ENCODE data around the gene TRIM49.
"Not testable (repeated sequence)": the region's sequence is repeated elsewhere in the genome, so short reads cannot be mapped to it uniquely, and the experiment has no call there.

Gene TRIM49, protein sequence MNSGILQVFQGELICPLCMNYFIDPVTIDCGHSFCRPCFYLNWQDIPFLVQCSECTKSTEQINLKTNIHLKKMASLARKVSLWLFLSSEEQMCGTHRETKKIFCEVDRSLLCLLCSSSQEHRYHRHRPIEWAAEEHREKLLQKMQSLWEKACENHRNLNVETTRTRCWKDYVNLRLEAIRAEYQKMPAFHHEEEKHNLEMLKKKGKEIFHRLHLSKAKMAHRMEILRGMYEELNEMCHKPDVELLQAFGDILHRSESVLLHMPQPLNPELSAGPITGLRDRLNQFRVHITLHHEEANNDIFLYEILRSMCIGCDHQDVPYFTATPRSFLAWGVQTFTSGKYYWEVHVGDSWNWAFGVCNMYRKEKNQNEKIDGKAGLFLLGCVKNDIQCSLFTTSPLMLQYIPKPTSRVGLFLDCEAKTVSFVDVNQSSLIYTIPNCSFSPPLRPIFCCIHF

DNA sequence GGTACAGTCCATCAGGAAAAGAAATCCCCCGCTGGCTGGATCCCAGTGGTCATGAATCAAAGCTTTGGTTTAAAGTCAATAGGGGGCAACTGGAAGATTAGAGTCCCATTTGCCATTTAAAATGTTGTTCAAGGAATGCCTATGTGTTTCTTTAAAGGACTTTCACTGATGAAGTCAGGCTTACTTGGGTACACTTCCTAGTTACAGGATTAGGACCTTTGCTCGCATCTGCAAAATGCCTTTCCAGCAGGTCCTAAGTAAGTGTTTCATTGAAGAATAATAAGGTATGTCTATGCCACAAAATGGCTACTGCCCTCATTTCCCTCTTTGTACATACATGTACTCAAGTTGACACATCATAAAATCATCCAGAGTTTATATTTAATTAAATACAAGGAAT lies at the start of gene TRIM49:
TRIM49 (minus strand) TSS at position 101 of the 400 bp plus-strand sequence. CDS start 4,106 bp downstream, outside the sequence.
- DNase-seq: not testable (repeated sequence)

DNA sequence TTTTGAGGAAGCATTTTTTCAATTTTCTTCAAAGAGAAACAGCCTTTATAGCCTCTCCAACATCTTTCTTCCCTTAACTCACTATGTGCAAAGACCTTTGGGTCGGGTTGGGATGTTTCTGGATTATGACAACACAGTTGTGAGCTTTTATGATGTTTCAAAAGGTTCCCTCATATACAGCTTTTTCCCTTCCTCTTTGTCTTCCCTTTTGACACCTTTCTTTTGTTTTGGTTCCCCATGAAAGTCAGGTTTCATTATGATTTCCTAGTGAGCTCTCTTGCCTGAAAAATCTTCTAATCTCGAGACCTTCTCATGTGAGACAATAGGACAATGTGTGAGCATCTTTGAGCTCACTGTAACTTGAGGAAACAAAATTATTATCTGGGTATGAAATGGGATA lies 18.3 kb upstream of the TRIM49 start:
- not testable (repeated sequence) for DNase-seq

DNA sequence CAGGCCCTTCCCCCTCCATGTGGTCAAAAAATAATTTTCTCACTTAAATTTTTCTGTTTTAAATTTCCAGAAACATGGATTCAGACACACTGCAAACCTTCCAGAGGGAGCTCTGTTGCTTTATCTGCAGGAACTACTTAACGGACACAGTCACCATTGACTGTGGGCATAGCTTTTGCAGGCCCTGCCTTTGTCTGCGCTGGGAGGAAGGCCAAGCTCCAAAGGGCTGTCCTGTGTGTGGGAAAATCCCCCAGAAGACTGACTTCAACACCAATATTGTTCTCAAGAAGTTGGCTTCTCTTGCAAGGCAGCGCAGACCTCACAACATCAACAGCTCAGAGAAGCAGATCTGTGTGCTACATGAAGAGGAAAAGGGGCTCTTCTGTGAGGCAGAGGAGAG lies 11.6 kb upstream of the TRIM49 start:
- not testable (repeated sequence) for DNase-seq

DNA sequence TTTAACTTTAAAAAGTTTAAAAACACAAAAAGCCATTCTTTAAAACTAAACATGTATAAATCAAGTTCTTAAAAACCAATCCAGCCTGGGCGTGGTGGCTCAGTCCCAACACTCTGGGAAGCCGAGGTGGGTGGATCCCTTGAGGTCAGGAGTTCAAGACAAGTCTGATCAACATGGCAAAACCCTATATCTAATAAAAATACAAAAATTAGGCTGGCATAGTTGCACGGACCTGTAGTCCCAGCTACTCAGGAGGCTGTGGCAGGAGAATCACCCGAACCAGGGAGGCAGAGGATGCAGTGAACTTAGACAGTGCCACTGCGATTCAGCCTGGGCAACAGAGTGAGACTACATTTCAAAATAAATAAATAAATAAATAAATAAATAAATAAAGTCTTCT lies 5.2 kb upstream of the TRIM49 start:
- not testable (repeated sequence) for DNase-seq

DNA sequence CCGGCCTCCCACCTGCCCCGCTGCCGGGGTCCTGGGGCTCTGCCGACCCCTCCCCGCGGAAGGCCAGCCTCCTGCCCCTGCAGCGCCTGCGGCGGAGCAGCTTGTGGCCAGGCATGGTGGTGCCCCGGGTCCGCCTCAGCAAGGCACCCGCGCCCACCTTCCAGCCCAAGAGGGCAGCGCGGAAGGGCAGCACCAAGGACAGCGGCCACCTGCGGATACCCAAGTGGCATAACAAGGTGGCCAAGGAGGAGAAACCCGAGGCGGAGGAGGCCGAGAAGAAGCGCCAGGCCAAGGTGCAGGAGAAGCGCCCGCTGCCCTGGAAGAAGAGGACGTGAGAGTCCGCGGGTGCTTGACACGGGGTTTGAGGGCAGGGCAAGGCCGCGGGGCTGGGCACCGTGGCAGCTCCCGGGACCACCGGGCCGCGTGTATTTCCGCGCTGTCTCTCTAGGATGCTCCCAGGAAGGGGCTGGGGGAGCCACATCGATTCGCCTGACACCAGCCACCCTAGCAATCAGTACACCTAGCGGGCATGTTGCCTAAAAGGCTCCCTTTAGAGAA lies 20.8 kb downstream of the TRIM49 start:
- not testable (repeated sequence) for DNase-seq

DNA sequence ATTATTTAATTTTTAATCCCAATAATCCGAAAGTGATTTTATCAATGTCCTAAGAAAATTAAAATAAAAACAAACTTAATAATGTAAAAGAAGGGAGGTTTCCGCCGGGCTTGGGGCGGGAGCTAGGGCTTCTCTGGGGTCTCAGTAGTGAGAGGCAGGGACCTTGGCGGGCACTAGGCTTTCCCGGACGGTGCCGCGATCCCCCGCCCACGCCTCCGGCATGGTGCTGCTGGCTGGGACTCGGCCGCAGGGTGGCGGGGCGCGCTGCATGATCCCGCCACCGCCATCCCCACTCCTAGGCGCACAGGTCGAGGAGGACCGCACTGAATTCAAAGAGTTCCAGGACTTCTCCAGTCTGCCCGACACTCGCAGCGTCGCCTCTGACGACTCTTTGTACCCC lies 22.6 kb downstream of the TRIM49 start:
- not testable (repeated sequence) for DNase-seq

DNA sequence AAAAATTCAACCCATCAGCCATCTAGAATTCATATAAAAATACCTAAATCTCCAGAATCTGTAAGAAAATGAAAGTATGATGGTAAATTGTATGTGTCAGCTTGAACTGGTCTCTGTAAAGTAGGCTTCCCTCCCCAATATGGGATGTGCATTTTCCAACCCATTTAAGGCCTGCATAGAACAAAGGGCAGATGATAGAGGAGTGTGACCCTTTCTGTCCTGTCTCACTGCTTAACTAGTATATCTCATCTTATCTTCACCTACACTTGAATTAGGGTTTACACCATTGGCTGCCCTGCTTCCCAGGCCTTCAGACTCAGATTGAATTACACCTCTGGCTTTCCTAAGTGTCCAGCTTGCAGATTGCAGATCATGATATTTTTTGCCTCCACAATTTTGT lies 57.6 kb downstream of the TRIM49 start:
- not testable (repeated sequence) for DNase-seq

All from NCI-H526 treated with DMSO at 0.1 percent for 48 hours (cell line).